ENCODE results near the gene PLCH2. TPM values are rescaled to one million over a fixed set of nuclear protein-coding genes. Genes with fewer than 3 reads are reported as not detected.
A peak's percentile ranks its signal among the peaks of the same experiment; 100 is the strongest.

Gene PLCH2
- total and polyA plus RNA-seq, 9 of the 15 experiments (the other 6 are each of a cell fraction or from before 2014, with no cell fraction given) = 0.16 TPM; not detected in 8

GRCh38 chr1:2545754-2546514, 69.8 kb downstream of the PLCH2 start (continued):
- TF ChIP-seq ZNF740 (CRISPR knock-in tag; IDR thresholded peaks at IDR 0.05) = peak; percentile 59; the same call in 1 of the 2 replicates
- TF ChIP-seq ZNF740 (tag; IDR thresholded peaks at IDR 0.05) = peak in 1 of 2 experiments; percentile 99; a peak in 2 of 4 replicates
- TF ChIP-seq FOXJ3 (CRISPR knock-in tag; IDR thresholded peaks at IDR 0.05) = no peak
- no peak for TF ChIP-seq FOXM1 (IDR thresholded peaks at IDR 0.05; ENCODE audit: low read depth)
- 0 out of 2 replicates have a peak, but pooled peaks have one; percentile 85 for TF ChIP-seq FOXM1 (CRISPR knock-in tag; IDR thresholded peaks at IDR 0.05; ENCODE audit: low read depth)
- no peak; the same call in 1 of the 2 replicates for TF ChIP-seq NR2C1 (IDR thresholded peaks at IDR 0.05)
- TF ChIP-seq NR2C1 (tag; IDR thresholded peaks at IDR 0.05) = no peak
- TF ChIP-seq KLF6 (CRISPR knock-in tag; IDR thresholded peaks at IDR 0.05; ENCODE audit: borderline replicate concordance) = no peak
